Right lobe of liver (tissue), 4 donors: ENCODE measurements around the gene LIMS1.

Experiments used
- POLR2A ChIP-seq: fragments of 450-650 bp; IDR thresholded peaks from one replicate; pipeline ENCODE4 v1.6.1; 2017; ENCODE audit warnings: antibody characterized with exemption, mild to moderate bottlenecking
- TF ChIP-seq, protein P1 (sequence below), 4 donors: fragments of 200-600 bp in 3 of 4; fragments of 450-650 bp in 1 of 4; IDR thresholded peaks; one replicate each; pipeline versions ENCODE4 v1.5.1 to v1.8.0; 2016 to 2022; ENCODE audit warnings: antibody characterized with exemption in 4 of 4, mild to moderate bottlenecking in 2 of 4
- donor health status: DM: no; HTN: no; CAD: no.
- donor health status: DM: no; HTN: no; CAD: no.
- donor health status: DM: no; HTN: yes; CAD: no.

DNA sequence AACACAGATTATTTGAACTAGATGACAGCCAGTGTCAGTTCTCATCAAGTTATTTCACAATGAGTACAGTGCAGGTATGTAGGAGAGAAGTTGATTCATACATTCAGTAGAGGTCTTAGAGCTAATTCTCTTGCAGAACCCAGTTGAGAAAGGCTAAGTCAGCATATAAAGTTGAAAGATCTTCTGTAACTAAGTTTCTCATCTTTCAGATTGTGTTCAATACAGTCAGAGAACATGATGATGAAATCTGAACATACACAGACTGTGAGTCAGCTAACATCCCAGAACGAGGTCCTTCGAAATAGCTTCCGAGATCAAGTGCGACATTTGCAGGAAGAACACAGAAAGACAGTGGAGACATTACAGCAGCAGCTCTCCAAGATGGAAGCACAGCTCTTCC is 41.9 kb upstream of the LIMS1 start:
- TF ChIP-seq, protein P1, sequence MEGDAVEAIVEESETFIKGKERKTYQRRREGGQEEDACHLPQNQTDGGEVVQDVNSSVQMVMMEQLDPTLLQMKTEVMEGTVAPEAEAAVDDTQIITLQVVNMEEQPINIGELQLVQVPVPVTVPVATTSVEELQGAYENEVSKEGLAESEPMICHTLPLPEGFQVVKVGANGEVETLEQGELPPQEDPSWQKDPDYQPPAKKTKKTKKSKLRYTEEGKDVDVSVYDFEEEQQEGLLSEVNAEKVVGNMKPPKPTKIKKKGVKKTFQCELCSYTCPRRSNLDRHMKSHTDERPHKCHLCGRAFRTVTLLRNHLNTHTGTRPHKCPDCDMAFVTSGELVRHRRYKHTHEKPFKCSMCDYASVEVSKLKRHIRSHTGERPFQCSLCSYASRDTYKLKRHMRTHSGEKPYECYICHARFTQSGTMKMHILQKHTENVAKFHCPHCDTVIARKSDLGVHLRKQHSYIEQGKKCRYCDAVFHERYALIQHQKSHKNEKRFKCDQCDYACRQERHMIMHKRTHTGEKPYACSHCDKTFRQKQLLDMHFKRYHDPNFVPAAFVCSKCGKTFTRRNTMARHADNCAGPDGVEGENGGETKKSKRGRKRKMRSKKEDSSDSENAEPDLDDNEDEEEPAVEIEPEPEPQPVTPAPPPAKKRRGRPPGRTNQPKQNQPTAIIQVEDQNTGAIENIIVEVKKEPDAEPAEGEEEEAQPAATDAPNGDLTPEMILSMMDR (IDR thresholded peaks at IDR 0.05): no peak
- no peak for TF ChIP-seq POLR2A
